ENCODE measurements around the gene MTHFD1.
"Not testable (repeated sequence)": the region's sequence is repeated elsewhere in the genome, so short reads cannot be mapped to it uniquely, and the experiment has no call there.

Gene MTHFD1

DNA sequence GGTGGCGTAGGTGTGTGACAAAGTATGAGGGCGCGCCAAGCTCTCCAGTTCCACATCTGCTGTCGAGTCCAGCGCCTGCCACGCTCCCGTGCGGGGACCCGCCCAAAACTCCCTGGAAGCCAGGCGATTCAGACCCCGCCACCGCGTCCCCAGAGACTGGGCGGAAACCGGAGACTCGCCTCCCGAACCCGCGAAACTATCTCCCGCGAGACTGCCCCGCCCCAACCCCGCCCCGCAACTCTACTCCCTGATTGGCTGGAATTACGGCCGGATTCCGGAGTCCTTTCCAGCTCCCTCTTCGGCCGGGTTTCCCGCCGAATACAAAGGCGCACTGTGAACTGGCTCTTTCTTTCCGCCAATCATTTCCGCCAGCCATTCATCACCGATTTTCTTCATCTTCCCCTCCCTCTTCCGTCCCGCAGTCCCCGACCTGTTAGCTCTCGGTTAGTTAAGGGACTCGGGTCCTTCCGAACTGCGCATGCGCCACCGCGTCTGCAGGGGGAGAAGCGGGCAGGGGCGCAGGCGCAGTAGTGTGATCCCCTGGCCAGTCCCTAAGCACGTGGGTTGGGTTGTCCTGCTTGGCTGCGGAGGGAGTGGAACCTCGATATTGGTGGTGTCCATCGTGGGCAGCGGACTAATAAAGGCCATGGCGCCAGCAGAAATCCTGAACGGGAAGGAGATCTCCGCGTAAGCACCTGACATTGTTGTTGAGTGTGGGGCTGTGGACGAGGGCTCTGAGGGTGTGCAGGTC is at the start of gene MTHFD1:
MTHFD1 (plus strand) TSS at position 572 of the 751 bp plus-strand sequence; CDS start at position 647, 75 bp downstream.
- peak; percentile 96 for DNase-seq (ENCODE audit: low spot score)

DNA sequence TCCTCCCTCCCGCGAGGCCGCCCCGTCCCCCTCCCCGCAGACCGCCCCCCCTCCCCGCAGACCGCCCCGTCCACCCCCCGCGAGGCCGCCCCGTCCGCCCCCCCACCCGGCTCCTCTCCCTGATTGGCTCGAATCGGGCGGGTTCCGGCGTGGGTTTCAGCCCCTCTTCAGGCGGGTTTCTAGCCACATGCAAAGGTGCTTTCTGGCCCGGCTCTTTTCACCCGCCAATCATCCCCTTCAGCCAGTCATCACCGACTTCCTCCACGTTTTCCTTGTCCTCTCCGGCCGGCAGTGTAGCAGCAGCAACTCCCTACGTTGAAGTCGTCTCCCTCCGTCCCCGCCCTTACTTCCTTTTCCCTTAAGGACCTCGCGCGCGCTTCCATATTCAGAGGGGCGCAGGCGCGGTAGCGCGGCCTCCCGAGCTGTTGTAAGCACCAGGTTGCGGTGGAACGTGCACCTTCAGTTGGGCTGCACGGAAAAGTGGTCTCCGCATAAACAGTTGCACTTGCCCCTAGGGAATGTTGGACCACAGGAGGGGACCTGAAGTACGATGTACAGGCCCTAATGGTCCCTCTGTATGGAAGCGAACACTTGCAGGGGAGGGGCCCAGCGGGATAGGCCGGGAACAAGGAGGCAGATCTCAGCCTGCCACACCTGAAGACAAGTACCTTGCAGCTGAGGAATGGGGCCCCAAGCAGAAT is 49.4 kb upstream of the MTHFD1 start:
- peak; percentile 93 for DNase-seq (ENCODE audit: low spot score)

DNA sequence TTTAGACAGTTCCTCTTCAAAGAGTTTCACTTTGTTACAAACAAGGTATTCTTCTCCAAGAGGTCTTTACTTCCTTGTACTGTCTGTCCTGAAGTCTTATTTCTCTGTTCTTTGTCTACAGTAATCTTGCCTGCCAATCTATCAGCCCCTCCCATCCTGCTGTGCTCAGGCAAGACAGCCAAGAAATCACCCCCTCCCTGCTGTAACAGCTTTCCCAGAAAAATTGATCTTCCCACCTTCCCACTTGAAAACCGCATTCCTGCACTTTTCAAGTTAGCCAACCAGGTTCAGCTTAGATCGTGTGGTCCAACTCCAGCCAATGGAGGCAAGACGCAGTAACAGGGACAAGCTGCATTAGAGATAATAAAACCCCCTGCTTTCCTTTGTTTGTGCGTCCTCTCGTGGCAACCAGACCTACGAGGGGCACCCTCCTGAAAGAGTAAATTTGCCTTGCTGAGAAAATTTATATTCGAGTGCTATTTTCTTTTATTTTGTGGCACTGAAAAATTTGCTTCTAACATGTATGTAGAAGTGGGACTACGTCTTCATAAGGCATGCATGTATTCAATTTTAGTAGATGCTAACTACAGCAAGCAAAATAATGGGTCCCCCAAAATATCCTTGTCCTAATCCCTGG is 47.5 kb upstream of the MTHFD1 start:
- no peak for DNase-seq (ENCODE audit: low spot score)

DNA sequence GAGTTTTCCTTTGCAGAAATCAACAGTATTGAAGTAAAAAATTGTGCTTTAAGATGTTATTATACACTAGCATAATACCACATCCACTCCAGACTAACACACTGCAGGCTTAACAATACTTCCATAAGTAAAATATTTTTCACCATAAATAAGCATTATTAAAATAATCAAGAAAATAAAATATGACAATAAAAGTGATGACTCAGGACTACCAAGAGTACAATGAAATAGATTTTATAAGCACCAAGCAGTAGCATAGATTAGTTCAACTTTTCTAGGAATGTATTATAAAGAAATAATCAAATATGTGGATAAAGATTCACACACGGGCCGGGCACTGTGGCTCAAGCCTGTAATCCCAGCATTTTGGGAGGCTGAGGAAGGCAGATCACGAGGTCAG is 40.4 kb upstream of the MTHFD1 start:
- DNase-seq (ENCODE audit: low spot score) = no peak

DNA sequence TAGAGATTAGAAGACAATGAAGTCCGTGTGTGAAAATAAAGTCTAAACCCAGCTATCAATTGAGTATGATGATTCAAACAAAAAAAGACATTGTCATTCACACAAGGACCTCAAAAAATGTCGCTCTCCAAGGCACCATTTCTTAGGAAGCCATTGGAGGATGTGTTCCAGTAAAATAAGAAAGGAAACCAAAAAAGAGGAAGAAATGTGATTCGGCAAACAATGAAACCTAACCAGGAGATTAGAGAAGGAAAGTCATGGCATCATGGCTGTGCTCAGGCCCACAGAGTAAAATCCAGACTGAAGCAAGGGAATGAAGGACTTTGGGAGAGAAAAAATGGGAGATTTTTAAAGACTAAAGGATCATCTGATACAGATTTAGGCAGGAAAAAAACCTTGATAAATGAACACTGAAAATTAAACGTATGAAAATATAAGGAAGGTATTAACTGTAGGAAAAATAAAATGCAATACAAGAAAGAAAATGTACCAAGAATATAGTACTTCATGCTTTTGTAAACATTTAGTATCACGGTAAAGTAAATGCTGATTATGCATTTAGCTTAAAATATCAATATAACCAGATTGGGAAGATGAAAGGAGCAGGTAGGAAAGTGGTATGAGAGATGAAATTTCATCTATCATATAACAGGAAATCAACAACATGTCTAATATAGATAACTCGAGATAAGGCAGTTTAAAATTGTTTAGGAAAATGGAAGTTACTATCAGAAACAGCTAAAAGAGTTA is 38.2 kb upstream of the MTHFD1 start:
- DNase-seq (ENCODE audit: low spot score) = no peak

DNA sequence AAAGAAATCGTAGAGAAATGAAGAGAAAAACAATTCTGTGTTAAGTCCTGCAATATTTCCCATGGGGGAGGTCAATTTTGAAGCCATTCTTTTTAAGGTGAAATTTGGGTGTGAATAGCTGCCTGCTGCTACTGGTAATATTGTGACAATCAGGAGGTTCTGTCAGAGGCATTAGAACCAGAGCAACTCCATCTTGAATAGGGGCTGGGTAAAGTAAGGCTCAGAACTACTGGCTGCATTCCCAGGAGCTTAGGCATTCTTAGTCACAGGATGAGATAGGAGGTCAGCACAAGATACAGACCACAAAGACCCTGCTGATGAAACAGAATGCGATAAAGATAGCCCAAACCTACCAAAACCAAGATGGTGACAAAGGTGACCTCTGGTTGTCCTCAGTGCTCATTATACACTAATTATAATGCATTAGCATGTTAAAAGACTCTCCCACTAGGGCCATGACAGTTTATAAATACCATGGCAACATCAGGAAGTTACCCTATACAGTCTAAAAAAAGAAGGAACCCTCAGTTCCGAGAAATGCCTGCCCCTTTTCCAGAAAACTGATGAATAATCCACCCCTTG is 24.8 kb upstream of the MTHFD1 start:
- no peak for DNase-seq (ENCODE audit: low spot score)

DNA sequence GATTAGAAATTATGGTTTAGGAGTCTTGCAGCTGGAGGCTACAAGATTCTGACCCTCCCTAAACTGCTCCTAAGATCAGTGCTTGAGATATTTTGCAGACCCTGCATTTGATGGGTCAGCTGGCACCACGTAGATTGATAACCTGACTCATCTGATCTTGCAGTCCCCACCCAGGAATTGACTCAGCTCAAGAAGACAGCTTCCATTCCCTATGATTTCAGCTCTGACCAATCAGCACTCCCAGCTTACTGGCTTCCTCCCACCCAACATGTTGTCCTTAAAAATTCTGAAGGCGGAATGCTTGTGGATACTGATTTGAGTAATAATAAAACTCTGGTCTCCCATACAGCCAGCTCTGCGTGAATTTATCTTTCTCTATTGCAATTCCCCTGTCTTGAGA is 23.2 kb upstream of the MTHFD1 start:
- DNase-seq (ENCODE audit: low spot score) = no peak

DNA sequence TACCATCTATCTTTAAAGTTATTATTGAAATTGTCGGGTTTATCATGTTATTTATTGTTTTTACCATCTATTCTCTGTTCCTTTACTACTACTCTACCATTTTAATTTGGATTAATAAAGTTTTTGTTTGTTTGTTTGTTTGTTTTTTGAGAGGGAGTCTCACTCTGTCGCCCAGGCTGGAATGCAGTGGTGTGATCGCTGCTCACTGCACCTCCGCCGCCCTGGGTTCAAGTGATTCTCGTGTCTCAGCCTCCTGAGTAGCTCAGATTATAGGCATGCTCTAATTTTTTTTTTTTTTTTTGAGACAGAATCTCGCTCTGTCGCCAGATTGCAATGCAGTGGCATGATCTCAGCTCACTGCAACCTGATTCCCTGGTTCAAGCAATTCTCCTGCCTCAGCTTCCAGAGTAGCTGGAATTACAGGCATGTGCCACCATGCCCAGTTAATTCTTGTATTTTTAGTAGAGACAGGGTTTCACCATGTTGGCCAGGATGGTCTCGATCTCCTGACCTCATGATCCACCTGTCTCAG is 22.7 kb upstream of the MTHFD1 start:
- DNase-seq (ENCODE audit: low spot score) = not testable (repeated sequence)

DNA sequence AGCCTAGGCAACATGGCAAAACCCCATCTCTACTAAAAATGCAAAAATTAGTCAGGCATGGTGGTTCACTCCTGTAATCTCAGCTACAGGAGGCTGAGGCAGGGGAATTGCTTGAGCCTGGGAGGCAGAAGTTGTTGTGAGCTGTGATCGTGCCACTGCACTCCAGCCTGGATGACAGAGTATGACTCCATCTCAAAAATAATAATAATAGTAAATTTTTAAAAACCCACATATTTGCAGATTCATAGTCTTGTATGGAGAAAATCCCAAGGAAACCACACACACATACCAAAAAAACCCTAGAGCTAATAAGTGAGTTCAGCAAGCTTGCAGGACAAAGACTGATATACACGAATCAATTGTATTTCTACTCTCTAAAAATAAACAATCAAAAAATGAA is 19.0 kb upstream of the MTHFD1 start:
- DNase-seq (ENCODE audit: low spot score) = no peak

DNA sequence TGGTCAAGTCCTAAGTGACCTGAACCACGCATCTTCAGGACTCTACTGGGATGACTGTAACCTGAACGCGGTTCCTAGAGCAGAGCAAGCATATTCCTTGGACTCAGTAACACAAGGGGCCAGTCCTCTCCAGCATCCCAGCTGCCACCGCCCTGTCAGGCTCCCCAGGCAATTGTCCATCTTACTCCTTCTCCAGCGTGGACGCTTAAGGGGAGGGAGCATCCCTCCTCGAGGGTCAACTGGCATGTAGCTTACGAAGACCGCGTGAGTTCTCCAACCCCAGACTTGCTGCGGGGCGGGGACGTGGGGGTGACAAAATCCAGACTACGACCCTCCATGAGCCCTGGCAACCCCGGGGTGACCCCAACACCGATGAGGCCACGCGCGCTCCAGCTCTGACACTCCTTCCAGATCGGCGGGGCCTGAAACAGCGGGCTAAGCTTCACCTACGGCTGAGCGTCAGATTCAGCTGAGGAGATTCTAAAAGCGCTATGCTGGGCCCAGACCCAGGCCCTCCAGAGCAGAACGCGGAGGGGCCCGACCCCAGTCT is 846 bp upstream of the MTHFD1 start:
- no peak for DNase-seq (ENCODE audit: low spot score)

DNA sequence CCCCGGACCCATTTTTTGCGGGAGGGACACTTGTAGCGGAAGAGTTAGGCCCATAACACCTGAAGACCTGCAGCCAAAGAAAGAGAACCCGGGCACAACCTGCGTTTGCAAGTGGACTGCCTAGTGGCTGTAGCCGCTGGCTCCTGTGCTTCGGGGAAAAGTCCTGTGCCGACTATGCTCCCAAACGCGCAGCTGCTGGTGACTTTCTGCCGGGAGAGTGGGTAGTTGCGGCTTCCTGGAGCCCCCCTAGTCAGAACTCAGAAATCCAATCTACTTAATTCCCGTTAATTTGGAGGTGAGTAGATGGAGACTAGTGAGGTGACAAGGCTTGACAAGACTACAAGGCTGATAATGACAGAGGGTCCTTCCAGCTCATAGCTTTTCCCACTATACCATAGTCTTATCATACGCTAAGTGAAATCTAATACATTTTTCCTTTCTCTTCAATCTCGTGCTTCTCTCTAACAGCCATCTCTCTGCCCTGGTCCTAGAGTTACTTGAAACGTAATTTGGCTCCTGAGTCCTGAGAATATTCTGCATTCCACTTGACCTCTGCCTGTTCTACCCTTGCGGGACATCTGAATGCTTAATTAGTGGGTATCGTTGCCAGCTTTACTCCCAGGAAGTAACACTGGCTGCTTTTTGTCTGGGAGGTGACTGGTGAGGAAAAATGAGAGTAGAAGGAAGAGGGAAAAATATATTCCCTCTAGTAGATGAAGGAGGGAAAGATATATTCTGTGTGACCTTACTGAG is 556 bp downstream of the MTHFD1 start:
- DNase-seq (ENCODE audit: low spot score) = peak; percentile 14

DNA sequence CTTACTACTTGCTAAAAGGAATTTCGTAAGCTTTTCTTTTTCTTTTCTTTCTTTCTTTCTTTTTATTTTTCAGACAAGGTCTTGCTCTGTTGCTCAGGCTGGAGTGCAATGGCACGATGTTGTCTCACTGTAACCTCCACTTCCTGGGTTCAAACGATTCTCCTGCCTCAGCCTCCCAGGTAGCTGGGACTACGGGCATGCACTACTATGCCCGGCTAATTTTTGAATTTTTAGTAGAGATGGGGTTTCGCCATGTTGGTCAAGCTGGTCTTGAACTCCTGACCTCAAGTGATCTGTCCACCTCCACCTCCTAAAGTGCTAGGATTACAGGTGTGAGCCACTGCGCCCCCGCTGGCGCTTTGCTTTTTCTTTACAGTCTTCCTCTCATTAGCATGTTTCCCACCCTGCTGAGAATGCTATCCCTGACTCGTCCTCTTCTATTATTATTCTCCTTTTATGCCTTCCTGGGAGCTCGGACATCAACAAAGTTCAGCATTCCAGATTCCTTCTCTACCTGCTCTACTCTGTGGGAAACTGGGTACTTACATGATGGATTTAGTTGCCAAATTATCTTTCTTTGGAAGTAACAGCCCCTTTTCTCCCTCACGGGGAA is 3.1 kb downstream of the MTHFD1 start:
- no peak for DNase-seq (ENCODE audit: low spot score)

DNA sequence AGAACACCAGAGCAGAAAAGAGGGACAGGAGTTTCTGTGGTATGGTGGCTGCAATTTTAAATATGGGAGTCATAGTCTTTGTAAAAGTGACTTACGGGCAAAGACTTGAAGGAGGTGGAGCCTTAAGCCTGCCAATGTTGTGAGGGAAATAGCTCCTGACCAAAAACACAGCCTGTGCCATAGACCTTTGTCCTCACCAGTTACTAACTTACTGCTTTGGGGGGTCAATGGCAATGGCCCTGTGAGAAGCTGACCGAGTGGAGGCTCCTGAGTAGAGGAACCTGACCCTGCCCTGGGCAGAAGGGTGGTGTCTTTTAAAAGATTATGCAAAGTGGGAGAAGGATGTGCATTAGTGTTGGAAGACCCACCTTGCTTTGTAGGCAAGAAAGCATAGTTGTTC is 3.8 kb downstream of the MTHFD1 start:
- no peak for DNase-seq (ENCODE audit: low spot score)

DNA sequence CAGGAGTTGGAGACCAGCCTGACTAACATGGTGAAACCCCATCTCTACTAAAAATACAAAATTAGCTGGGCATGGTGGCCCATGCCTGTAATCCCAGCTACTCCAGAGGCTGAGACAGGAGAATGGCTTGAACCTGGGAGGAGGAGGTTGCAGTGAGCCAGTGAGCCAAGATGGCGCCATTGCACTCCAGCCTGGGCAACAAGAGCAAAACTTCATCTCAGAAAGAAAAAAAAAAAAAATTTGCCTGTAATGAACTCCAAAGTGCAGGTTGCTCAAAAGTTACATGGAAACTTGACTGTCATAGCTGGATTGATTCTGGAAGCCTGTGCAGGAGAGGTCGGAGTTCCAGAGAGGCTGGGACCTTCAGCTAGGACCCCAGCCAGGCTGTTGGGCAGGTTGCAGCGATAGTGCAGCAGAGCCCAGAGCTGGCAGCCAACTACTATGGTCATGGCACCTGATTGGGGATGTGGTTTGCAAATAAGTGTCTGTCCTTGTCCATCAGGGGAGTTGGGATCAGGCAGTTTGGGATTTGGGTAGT is 5.1 kb downstream of the MTHFD1 start:
- DNase-seq (ENCODE audit: low spot score) = not testable (repeated sequence)

DNA sequence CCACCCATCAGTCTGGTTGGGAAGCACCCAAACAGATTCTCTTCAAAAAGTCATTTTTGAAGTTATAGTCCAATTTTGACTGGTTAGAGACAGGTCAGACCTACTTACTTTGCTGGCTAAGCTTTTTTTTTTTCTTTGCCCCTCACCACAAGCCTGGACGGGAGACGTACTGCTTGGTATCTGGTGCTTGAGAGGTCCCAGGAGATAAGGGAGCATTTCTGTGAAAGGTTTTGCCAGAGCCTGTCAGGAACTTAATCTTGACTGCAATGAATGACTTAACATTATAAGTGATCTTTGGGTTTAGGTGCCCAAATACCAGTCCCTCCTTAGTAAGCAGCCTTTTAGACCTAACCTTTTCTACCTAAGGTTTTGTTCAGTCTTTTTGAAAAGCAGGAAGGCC is 6.3 kb downstream of the MTHFD1 start:
- DNase-seq (ENCODE audit: low spot score) = no peak

DNA sequence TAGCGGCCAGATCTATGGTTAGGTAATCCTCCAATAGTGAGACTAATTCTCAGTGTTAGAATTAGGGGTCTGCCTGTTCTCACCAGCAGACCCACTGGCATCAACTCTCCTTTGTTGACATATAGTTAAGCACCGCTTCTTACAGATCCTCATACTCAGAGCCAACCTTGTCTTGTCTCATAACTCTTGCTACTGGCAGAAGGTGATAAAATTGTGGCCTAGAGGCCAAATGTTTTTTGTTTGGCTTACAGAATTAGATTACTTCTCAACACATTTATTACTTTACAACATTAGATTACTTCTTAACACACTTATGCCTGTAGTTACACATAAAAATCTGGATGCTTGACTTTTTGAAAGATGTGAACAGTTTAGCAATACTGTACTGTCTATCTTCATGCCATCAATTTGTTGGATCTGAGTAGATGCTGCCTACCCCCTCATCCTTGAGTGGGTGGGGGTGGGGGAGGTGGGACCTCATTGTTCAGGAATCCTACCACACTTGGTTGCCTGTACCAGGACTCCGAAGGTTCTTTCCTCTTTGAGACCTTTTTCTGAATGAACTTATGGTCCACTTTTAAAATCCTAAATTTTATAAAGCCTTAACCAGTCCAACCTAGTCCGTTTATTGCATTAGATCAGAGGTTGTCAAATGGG is 7.0 kb downstream of the MTHFD1 start:
- DNase-seq (ENCODE audit: low spot score) = no peak

DNA sequence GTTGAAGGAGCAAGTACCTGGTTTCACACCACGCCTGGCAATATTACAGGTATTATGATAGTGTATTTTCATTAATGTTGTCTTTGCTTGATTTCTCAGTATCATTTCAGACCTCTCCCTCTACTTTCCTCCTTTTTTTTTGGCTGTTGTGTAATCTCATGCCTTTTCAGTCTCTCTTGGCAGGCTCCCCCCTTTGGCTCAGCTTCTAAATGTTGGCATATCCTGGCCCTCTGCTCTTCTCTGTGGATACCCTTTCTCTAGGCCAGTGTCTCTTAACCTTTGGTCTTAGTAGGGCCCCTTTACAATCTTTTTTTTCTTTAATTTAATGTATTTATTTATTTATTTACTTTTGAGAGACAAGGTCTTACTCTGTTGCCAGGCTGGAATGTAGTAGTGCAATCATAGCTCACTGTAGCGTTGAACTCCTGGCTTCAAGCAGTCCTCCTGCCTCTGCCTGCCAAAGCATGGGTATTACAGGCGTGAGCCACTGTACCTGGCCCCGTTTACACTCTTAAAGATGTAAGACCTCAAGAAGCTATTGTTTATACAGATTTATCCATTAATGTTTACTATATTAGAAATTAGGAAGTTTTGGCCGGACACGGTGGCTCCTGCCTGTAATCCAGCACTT is 12.8 kb downstream of the MTHFD1 start:
- no peak for DNase-seq (ENCODE audit: low spot score)

DNA sequence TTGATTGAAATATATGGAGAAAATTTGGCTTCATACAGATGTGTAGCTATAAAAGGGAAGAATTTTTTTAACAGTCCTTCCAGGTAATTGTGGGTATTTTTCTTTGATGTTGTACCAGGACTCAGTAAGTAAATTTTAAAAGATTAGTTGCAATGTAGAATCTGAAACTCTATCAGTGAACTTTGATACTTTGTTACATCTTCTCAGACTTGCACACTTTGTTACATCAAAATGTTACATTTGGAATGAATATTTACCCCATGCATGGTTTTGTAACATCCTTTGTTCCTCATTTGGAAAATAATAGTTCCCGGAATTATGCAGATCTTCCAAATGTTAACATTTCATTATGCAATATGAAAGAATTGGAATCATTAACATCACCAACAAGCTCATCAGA is 13.8 kb downstream of the MTHFD1 start:
- DNase-seq (ENCODE audit: low spot score) = no peak

DNA sequence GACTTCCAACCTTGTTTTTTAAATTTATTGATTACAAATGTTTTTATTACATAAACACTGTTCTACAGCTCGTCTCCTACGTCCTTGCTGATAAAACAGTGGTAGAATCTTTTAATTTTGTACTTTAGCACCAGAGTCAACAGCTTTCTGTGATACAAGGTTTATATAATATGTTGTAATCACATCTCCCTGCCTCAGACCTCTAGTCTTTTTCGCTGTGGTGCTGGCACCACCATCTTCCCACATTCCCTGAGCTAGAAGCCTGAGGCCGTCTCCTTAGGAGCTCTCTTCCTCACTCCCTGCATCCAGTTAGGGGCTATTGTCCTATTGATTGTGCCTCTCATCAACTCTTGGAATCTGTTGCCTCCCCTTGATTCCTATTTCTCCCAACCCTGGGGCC is 17.1 kb downstream of the MTHFD1 start:
- no peak for DNase-seq (ENCODE audit: low spot score)
